A549 treated with RU486 at 1 μM for 4 hours (cell line): ENCODE data around the gene MUTYH. TPM values are rescaled to one million over a fixed set of nuclear protein-coding genes. Genes with fewer than 3 reads are reported as not detected.

Source experiments
- total RNA-seq: library from RNA; stranded (reverse); fragments of 200-300 nt; extraction: Qiagen RNA extraction; gene quantifications from 5 replicates; pipeline ENCODE4 v1.2.3, GENCODE V29; 2022; ENCODE audit warnings: low read depth

The MUTYH gene
- 6.3 to 9.9 TPM (median 9.3 TPM) in 5 replicates for total RNA-seq

DNA sequence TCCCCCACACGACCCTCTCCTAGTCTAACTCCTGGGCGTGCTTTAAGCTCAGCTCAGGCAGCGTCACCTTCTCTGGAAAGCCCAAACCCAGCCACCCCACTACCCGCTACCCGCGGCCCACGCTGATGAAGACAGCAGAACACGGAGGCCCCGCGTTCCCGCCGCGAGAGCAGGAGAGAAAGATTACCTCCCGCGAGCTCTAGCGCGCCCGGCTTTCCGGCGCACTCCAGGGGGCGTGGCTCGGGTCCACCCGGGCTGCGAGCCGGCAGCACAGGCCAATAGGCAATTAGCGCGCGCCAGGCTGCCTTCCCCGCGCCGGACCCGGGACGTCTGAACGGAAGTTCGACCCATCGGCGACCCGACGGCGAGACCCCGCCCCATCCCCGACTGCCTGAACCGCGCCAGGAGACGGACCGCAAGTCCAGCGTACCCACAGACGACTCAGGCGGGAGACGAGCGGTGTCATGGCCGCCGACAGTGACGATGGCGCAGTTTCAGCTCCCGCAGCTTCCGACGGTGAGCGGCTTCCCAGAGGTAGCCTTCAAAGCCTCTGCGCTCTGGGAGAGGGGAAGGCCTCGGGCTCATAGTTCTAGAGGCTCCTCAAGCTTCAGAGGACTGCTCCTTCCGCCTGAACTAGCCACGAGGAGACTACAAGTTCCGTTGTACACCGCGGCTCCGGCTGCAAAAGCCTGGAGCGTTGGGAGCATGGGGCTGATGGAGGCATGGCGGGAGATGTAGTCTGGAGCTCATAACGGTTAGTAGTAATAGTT, at the start of gene MUTYH, which contains the start of gene TOE1:
Gene MUTYH (minus strand): TSS at position 652 of the 770 bp plus-strand sequence. CDS start 5,935 bp downstream, outside the sequence.
Gene TOE1 (plus strand): TSS at position 382 of the 770 bp plus-strand sequence. CDS start 83 bp downstream, at position 465.

GRCh38 chr1:45326627-45327623, 13.3 kb downstream of the MUTYH start, which contains the start of gene HPDL:
HPDL (plus strand) TSS chr1:45326895; CDS start chr1:45327149, 254 bp downstream.

Other genes starting within 250 kb of the MUTYH start
- 0.48 to 0.81 TPM (median 0.62 TPM) in 5 replicates for gene ZSWIM5, start 133.8 kb downstream of the MUTYH start, total RNA-seq
- gene HPDL, start 13.5 kb downstream of the MUTYH start, total RNA-seq: 3.6 to 6.2 TPM (median 4.7 TPM) in 5 replicates
- gene TOE1, start 270 bp downstream of the MUTYH start, total RNA-seq: 12.0 to 15.6 TPM (median 15.0 TPM) in 5 replicates
- gene TESK2, start 150.7 kb upstream of the MUTYH start, total RNA-seq: 0.24 to 0.43 TPM (median 0.33 TPM) in 5 replicates
- 1.2 to 1.9 TPM (median 1.6 TPM) in 5 replicates for gene CCDC163, start 159.6 kb upstream of the MUTYH start, total RNA-seq
- 1.8 to 2.2 TPM (median 2.1 TPM) in 5 replicates for gene MMACHC, start 159.9 kb upstream of the MUTYH start, total RNA-seq
- gene PRDX1, start 181.4 kb upstream of the MUTYH start, total RNA-seq: 2,055 to 2,382 TPM (median 2,124 TPM) in 5 replicates
- gene AKR1A1, start 210.4 kb upstream of the MUTYH start, total RNA-seq: 77.8 to 84.9 TPM (median 79.2 TPM) in 5 replicates
- 115 to 165 TPM (median 133 TPM) in 5 replicates for gene NASP, start 243.6 kb upstream of the MUTYH start, total RNA-seq